HG02943 (cell line): Measurements from ENCODE around the gene AGPAT2.

Source experiments
- ATAC-seq: cut with Tn5 transposase; IDR thresholded peaks from one replicate; pipeline ENCODE4 v1.9.1; 2021; ENCODE audit warnings: mild to moderate bottlenecking, low read depth, moderate library complexity; ENCODE audit not compliant: unreplicated experiment

The AGPAT2 gene

DNA sequence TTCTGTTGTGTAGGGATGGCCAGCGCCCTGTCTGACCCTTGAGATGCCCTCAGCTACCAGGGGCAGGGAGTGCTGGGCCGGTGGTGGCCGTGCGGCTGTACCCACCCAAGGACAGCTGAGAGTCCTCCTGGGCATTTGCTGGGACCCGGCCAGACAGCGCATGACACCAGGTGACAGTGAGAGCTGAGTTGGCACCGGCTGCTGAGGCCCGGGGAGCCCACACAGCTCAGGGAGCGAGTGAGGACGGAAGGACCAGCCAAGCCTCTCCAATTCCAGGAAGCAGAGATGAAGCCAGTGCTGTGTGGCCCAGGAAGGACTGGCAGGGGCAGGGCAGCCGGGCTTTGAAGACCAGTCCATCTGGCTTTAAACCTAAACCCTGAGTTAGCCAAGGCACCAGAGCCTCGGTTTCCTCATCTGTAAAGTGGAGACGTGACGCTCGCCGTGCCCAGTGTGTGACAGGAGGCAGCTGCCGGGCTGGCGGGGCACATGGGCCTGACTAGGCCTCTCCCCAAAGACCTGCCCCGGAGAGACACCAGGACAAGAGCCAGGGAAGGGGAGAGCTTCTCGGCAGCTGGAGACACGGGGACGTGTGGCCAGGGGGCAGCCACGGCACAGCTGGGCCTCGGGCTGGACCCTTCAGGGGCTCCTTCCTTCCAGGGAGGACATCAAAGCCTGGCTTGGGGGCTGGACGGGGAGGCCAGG is 3.0 kb upstream of the AGPAT2 start:
- no peak for ATAC-seq

DNA sequence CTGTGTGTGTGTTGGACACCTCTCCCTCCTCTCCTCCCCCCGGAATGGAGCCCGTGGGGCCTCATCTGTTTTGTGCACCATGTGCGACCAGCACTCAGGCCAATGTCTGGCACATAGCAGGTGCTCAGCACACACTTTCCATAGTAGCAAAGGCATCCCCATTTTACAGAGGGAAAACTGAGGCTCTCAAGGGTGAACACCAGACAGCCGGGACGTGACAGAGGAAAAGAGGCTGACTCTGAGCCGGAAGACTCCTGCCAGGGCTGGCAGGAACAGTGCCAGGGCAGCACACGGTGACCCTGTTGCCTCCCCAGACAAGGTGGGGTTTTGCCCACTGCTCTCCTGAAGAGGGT is 1.8 kb upstream of the AGPAT2 start:
- no peak for ATAC-seq

DNA sequence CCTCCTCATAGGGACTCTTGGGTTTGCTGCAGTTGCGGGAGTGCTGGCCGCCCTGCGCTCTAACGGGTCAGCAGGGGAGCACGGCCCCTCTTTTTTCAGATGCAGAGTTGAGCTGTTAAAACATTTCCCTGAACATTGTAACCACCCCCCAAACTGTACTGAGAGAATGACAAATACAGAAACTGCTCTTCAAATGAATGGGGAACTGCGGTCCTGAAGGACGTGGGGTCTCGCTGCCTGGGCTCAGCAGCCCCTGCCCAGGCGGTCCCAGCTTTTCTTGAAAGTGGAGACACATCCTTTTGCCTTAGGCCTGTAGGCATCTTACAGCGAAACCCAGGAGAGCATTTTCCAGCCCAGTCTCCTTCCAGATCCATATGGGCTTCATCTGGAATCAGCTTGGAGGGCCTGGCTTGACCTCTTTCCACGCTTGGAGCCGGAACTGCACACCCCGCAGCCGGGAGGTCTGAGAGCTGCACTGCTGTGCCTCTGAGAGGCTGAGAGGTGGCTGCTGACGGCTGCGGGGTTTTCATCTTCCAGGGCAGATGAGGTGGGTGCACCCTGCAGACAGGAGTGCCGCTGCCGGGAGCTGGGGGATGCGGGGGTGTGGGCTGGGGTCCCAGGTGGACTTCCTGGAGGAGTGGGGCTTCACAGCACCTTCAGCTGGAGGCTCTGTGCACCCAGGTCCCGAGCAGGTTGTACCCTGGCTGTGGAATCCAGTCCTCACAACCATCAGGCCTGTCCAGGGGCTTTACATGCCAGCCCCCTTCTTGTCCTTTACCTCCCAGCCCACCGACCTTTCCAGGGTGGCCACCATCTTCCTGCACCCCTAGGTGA is 1.2 kb upstream of the AGPAT2 start:
- no peak for ATAC-seq

DNA sequence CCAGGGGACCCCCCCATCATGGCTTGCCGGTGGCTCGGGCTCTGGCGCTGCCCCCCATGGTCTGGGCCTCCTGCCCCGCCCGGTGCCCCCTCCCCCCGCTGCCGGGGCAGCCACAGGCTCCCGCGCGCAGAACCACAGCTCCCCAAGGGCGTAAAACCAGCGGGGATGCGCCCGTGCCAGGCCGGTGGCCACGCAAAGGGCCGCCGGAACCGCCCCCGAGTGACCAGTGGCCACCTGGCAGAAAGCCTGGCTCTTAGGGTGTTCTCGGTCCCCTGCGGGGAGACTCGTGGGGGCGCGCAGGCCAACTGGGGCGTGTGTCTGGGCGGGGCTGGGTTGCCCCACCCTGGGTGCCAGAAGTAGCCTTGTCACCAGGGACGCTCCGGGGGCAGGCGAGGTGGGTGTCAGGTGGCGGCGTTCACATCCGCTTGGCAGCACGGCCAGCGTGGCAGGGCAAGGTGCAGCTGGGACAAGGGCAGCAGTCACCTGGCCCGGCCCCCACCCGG is 515 bp upstream of the AGPAT2 start:
- ATAC-seq = no peak

DNA sequence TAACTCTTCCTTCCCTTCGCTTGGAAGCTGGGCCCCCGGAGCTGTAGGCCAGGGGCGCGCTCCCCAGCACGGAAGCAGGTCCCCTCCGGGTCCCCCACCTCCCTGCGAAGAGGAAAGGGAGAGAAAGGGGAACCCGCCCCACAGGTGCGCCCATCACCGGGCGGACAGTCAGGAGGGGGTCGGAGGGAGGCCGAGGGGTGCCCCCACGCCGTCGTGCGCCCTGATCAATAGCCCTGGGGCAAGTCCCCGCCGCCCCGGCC is 793 bp downstream of the AGPAT2 start:
- no peak for ATAC-seq

DNA sequence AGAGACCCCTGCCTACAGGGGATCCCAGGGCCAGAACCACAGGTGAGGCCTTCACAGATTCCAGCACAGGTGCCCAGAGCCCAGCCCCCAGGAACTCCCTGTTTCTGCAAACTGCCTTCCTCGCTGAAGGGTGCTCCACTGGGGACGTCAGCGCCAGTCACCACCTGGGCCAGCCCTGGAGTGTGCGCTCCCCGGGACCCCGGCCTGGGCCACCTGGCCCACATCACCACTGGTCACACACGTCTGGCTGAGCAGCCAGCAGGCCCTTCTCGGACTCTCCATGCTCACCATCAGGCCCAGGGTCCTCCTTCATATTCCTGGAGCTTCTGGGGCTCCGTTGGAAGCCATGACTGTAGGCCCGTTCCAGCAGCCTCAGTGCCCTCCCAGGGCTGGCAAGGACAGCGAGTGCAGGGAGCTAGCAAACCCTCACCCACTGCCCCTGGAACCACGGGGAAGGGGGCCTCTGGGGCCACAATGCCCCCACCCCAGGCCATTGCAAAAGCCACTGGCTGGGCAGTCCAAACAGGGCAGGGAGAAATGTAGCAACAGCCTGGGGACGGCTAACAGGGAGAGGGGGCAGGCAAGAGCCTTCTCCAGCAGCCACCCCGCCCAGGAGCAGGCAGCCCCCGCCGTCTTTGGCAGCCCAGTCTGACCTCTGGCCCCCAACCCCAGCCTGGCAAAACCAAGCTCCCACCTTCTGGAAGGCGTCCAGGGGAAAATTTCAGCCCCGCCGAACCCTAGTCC is 1.3 kb downstream of the AGPAT2 start:
- ATAC-seq = no peak

DNA sequence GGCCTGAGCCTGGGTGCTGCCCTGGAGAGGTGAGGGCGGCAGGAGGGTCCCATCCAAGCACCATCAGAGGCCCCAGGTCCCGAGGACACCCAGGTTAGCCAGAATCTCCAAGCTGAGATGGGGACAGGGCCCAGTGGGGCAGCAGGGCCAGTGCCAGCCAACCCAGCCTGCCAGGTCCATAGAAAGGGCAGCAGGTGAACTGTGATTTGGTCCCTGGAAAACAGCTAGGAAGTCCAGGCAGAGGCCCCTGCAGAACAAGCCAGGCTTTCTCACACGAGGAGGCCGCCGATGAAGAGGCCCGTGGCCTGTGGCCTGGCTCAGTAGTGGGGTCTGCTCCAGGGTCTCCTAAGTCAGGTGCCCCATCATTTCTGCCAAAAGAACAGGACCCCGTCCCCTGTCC is 2.0 kb downstream of the AGPAT2 start:
- no peak for ATAC-seq

DNA sequence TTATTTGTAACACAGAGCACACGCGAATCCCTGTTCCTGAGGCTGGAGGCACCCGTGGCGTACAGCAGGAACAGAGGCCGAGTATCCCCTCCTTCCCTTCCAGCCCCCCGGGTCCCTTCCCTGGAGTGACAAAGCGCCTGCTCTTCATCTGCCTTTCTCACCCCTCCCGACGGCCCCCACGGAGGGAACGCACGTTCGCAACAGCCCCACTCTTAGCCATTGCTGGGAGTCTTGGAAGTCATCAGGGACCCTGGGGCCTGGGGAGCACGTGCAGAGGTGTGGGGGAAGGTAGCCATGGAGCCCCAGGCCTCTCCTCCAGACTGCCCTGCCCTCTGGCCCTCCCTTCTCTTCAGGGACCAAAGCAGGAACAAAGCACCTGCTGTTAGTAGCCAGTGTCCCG is 2.5 kb downstream of the AGPAT2 start:
- ATAC-seq = no peak

DNA sequence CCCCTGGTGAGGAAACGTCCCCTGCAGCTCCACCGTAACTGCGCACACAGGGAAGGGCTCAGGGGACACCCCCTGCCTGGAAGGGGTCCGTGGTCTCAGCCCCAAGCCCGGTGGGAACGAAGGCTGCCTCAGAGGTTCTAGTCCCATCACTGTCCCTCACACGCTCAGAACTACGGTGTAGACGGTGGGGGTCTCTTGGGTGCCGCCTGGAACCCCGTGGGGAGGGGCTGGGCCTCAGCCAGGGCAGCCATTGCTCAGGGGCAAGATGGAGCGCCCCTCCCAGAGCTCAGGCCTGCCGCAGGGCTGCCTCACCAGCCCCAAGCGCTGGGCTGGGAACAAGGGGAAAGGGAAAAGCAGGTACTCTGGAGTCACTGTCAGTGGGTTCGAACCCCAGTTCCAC is 2.9 kb downstream of the AGPAT2 start:
- ATAC-seq = no peak

DNA sequence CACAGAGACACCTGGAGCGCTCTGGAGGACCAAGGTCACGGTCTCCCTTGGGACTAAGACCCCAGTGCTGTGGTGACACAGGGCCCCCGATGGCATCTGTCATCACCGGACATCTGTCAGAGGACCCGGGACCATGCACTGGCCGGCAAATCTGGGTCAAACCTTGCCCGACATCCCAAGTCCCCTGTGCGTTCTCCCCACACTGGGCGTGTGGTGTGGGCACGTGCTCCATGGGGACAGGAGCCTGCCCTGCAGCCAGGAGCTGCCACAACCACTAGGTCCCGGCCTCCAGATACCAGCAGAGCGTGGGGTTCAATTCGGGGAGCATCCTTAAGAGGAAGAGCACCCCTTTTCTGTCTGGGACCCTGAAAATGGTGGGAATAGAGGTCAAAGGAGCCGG is 3.5 kb downstream of the AGPAT2 start:
- ATAC-seq = no peak

DNA sequence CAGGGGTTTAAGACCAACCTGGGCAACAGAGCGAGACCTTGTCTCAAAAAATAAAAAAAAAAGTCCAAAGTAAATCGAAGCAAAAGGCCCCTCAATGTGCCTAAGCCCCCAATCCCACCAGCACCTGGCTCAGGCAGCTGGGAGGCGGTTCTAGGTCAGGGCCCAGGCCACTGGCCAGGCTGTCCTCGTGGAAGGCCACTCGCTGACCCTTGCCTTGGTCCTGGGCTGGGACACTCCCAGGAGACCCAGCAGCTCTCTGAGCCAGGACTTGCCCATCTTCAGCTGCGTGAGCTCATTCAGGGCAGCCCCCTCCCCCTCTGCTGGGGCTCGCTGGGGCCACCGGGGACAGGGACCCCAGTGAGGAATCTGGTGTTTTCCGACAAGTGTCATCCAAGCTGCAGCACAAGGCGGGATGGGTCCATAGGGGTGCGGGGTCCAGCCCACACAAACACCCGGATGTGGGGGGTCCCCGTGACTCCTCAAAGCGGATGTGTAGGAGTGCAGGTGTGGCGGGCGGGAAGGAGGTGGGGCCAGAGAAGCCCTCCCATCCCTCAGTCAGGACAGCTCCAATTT is 4.0 kb downstream of the AGPAT2 start:
- no peak for ATAC-seq

DNA sequence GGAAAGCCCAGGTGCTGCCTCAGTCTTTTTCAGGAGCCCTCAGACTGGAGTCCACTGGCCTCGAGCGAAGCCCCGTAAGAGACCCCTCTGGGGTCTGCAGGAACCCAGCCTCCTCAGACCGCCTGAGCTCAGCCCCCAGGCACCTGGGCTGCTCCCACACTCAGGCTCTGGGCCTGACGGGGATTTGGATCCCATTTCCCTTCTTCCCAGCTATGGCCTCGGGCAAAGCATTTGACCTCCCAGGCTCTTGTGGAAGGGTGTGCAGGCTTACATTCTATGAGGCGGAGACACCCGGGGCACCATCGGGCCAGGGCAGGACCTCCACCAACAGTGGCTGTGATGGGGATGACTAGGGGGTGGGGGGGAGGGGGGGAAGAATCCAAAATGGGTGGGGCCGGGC is 4.5 kb downstream of the AGPAT2 start:
- no peak for ATAC-seq

DNA sequence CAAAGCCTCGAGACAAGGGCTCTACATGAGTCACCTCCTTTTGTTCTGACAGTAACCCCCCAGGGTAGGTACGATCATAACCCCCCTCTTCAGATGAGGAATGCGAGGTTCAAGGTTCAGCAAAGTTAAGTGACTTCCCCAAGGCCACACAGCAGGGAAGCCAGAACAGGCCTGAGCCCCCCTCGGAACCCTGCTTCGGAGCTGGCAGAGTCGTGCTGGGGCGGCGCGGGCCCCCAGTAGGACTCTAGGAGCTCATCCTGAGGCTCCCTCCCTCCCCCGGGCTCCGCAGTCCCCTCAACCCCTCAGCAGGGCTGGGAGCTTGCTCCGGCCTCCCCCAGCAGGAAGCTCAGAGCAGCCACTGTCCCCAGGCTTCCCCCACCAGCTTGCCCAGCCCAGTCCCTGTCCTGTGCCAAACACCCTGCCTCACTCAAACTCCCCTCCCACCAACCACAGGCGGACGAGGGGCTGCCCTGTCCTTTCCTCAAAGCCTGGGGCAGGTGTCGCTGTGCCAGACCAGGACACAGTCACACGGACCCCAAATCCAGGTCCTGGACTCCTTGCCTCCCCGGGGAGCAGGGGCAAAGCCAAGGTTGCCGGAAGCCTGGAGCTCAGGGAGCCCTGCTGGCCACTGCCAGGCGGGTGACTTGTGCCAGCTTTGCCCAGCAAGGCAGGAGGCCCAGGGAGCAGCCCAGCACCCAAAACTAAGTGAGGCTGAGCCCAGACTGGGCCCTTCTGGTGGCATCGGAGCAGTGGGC is 5.1 kb downstream of the AGPAT2 start:
- no peak for ATAC-seq

DNA sequence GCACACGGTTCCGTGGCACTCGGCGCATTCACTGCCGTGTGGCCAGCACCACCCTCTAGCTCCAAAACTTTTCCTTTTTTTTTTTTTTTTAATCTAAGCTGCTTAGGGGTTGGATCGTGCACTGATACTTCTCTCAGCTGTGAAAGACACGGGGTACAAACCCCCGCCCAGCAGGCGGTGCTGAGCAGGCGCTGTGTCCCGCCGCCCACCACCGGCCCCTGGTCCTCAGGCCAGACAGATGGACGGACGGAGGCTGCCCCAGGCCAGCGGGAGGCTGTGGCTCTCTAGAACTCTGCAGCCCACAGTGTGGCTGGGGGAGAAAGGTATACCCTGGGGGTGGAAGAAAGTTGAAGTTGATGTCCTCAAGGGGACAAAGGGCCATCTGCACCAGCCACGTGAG is 6.2 kb downstream of the AGPAT2 start:
- ATAC-seq = no peak

DNA sequence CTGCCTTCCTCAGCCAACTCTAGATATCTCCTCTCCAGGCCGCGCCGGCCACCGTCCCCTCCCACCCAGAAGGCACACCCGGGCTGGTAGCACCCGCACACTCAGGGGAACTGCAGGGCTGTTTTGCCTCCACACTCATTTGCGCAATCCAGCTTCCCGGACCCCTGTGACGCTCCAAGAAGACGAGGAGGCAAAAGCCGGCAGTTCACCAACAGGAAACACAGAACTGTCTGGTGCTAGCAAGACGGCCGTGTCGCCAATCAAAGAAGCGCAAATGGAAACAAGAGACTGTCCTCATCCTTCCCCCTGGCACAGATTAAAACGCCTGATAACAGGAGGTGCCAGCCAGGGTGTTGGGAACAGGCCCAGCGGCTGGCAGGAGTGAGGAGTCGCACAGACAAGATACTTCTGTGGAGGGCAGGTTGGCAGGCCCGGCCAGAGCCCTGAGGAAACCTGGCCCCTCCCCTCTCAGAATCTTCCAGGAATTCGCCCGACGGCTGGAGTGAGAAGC is 7.8 kb downstream of the AGPAT2 start:
- ATAC-seq = no peak

DNA sequence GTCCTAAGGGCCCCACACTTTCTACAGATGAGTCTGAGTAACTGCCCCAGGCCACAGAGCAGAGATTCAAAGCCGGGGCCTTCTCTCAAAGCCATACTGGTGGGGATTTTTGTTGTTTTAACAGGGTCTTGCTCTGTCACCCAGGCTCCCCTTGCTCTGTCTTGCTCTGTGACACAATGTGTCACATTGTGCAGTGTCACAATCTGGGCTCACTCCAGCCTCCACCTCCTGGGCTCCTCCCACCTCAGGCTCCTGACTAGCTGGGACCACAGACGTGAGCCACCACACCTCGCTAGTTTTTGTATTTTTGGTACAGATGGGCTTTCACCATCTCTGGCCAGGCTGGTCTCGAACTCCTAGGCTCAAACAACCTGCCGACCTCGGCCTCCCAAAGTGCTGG is 8.6 kb downstream of the AGPAT2 start:
- ATAC-seq = no peak

DNA sequence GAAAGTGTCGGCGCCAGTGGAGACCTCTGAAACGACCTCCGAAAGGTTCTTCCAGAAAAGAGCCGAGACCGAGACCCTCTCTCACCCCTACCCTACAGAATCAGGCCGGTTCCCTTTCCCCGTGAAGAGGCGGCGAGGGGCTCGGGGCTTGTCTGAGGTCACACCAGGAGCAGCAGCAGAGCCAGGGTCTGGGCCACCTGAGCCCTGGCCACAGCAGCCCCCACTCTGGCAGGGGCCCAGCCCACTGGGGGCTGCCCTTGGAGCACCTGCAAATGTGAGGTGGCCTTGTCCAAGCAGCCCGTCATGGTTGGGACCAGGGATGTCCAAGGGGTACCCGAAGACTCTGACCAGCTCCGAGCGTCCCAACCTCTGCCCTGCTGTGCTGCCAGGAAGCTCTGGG is 9.2 kb downstream of the AGPAT2 start:
- no peak for ATAC-seq

DNA sequence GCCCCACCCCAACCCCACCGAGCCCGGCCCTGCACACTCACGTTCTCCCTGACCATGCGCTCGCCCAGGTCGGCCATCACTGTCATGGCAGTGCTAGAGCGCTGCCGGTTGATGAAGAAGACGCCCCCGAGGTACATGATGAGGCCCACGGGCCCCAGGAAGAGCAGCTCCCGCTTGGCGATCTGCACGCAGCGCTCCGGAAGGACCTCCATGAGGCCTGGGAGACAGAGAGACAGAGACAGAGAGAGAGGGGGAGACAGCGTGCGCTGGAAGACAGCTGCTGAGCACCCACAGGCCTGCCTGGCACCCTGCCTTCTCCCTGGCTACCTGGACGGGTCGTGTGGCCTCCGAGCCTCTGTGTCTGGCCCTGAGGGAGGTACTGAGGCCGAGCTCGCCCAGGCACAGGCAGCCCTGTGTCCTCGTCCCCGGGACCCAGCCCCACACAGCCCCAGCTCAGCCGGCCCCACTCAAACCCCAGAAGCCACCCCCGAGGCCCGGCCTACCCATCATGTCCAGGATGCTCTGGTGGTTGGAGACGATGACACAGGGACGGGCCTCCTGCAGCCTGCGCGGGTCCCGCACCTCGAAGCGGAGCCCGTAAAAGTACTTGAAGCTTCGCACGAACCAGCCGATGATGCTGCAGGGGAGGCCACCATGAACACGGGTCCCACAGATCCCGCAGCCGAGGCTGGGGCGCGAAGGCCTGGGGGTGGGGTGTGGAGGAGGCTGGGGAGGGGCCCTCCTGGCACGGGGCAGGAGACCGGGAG is 10.2 kb downstream of the AGPAT2 start:
- no peak for ATAC-seq

DNA sequence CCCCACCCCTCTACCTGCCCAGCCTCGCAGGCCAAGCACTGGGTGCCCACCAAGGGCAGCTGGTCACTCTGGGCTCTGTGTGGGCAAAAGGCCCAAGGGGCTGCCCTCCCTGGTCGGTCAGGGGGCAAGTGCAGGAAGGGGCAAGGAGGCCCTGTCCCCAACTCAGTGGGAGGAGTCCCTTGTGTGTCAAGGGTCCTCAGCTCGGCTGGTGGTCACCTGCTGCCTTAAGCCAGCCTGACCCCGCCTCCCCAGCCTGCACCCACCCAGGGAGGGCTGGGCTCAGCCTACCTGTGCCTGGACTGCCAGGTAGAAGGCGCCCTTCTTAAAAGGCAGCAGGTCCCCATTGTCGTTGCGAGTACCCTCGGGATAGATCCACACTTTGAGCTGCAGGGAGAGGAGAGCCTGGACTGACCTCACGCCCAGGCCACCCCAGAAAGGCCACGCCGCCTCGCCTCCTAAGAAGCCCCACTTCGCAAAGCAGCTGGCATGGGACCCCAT is 10.9 kb downstream of the AGPAT2 start:
- ATAC-seq = no peak
